Keratinocyte (primary cell): ENCODE measurements around the gene ITGA2. TPM values are rescaled to one million over a fixed set of nuclear protein-coding genes. Genes with fewer than 3 reads are reported as not detected.

Source experiments
- DNase-seq: peaks from one replicate; pipeline ENCODE4 v3.0.0-alpha.2; 2011; ENCODE audit warnings: low read depth, missing footprints, low spot score
- FAIRE-seq: peaks from 2 replicates; lab custom pipeline; 2011; peaks lifted over from hg19 to GRCh38; lab: Jason Lieb, UNC
- H2AFZ ChIP-seq: 2 replicates; pipeline ENCODE4 v1.6.0; 2012; ENCODE audit warnings: low read length, control low read depth, inconsistent platforms; ENCODE audit not compliant: control insufficient read depth
- H3K27ac ChIP-seq: 2 replicates; pipeline ENCODE4 v1.5.1; 2011; ENCODE audit warnings: low read length; ENCODE audit not compliant: control insufficient read depth, insufficient read depth
- H3K27me3 ChIP-seq: 3 replicates; pipeline ENCODE4 v1.6.0; 2011; ENCODE audit warnings: low read length; ENCODE audit not compliant: control insufficient read depth, insufficient read depth; ENCODE audit errors: extremely low read depth
- H3K36me3 ChIP-seq, 2 experiments: 2 replicates in 1 of 2; 3 replicates in 1 of 2; pipeline ENCODE4 v1.5.1; 2011; ENCODE audit warnings: low read length in 2 of 2, mild to moderate bottlenecking in 1 of 2; ENCODE audit not compliant: control insufficient read depth in 2 of 2, insufficient read depth in 2 of 2; ENCODE audit errors: extremely low read depth in 1 of 2
- H3K4me1 ChIP-seq: 3 replicates; pipeline ENCODE4 v1.5.1; 2011; ENCODE audit warnings: low read length; ENCODE audit not compliant: control insufficient read depth, insufficient read depth; ENCODE audit errors: extremely low read depth
- H3K4me2 ChIP-seq: 3 replicates; pipeline ENCODE4 v1.6.0; 2011; ENCODE audit warnings: low read depth, low read length; ENCODE audit not compliant: control insufficient read depth, insufficient read depth; ENCODE audit errors: extremely low read depth
- H3K4me3 ChIP-seq, 3 experiments: fragments of 200-600 bp in 1 of 3; sonication (generic) in 1 of 3; 2 replicates in 2 of 3; 3 replicates in 1 of 3; pipeline ENCODE4 v1.5.1; 2011 to 2016; ENCODE audit warnings: low read length in 3 of 3, mild to moderate bottlenecking in 3 of 3, control low read depth in 2 of 3, inconsistent platforms in 1 of 3, low read depth in 1 of 3, mixed read lengths in 1 of 3, mixed run types in 1 of 3, moderate library complexity in 1 of 3; ENCODE audit not compliant: control insufficient read depth in 2 of 3, insufficient read depth in 2 of 3; ENCODE audit errors: extremely low read depth in 1 of 3
- H3K79me2 ChIP-seq: 2 replicates; pipeline ENCODE4 v1.6.0; 2012; ENCODE audit warnings: low read length; ENCODE audit not compliant: control insufficient read depth, insufficient read depth
- H3K9ac ChIP-seq: 3 replicates; pipeline ENCODE4 v1.6.0; 2011; ENCODE audit warnings: low read length; ENCODE audit not compliant: control insufficient read depth, insufficient read depth; ENCODE audit errors: extremely low read depth
- H3K9me1 ChIP-seq: 3 replicates; pipeline ENCODE4 v1.6.0; 2011; ENCODE audit warnings: low read length; ENCODE audit not compliant: control insufficient read depth, insufficient read depth; ENCODE audit errors: extremely low read depth
- H3K9me3 ChIP-seq: 2 replicates; pipeline ENCODE4 v1.5.1; 2012; ENCODE audit warnings: low read depth, low read length; ENCODE audit not compliant: control insufficient read depth
- H4K20me1 ChIP-seq: 3 replicates; pipeline ENCODE4 v1.6.0; 2011; ENCODE audit warnings: low read length; ENCODE audit not compliant: control insufficient read depth, insufficient read depth; ENCODE audit errors: extremely low read depth
- CTCF ChIP-seq, 3 experiments: IDR thresholded peaks in 1 of 3; conservative IDR thresholded peaks in 1 of 3; optimal IDR thresholded peaks in 1 of 3; 2 replicates in 2 of 3; 3 replicates in 1 of 3; pipeline versions ENCODE3 to v1.5.1; 2011; ENCODE audit warnings: low read length in 3 of 3, mild to moderate bottlenecking in 3 of 3, moderate library complexity in 2 of 3, control low read depth in 1 of 3, inconsistent platforms in 1 of 3; ENCODE audit not compliant: insufficient read depth in 2 of 3; ENCODE audit errors: extremely low read depth in 1 of 3
- EZH2 ChIP-seq: IDR thresholded peaks from one replicate; pipeline ENCODE4 v1.6.1; 2012; ENCODE audit warnings: inconsistent platforms, mild to moderate bottlenecking, low read length, moderate library complexity
- dilution Hi-C: fragments of 300-500 bp; cut with MboI; formaldehyde crosslinking; loops from one replicate; pipeline ENCODE4 v1.7.0; 2020; ENCODE audit warnings: low sequenced_read_pairs; ENCODE audit not compliant: extremely low pct_ligation_motif_present
- polyA plus RNA-seq, 5 experiments: library from polyadenylated mRNA; depleted of rRNA in 3 of 5; stranded (reverse) in 3 of 5; stranded (forward) in 1 of 5; unstranded in 1 of 5; fragments of >200 nt; gene quantifications; 1 replicate in 1 of 5; 2 replicates in 3 of 5; 3 replicates in 1 of 5; pipeline versions ENCODE4 v1.2.1 to v1.2.3, GENCODE V29; 2011 to 2012; ENCODE audit warnings: missing spikeins in 2 of 5, low read depth in 1 of 5, low replicate concordance in 1 of 5

ITGA2 gene
- polyA plus RNA-seq, 1 donor (not counting 4 experiments of a cell fraction or from before 2014, with no cell fraction given): 112 TPM

GRCh38 chr5:53068291-53068836, 79.2 kb downstream of the ITGA2 start:
- no peak overlapping the region for H3K4me2 ChIP-seq
- no peaks in the 10 kb centered on the region for H3K27me3 ChIP-seq
- TF ChIP-seq EZH2 (no peak), CTCF (optimal IDR thresholded peaks at IDR 0.05 in 1 of 3, IDR thresholded peaks at IDR 0.05 in 1 of 3, conservative IDR thresholded peaks at IDR 0.05 in 1 of 3; ENCODE audit: extremely low read depth in 1 of 3, insufficient read depth in 2 of 3, low read length in 3 of 3) (no peak)
- H3K9ac ChIP-seq: no peak overlapping the region
- no peak overlapping the region for H2AFZ ChIP-seq
- no peaks in the 10 kb centered on the region for H3K79me2 ChIP-seq
- H3K9me3 ChIP-seq: no peaks in the 10 kb centered on the region
- FAIRE-seq (no peak), DNase-seq (no peak)
- dilution Hi-C loops: no loop called here
- no peaks in the 10 kb centered on the region for H4K20me1 ChIP-seq
- no peak overlapping the region for H3K27ac ChIP-seq
- H3K4me3 ChIP-seq: no peak overlapping the region
- H3K4me1 ChIP-seq: no peaks in the 10 kb centered on the region
- no peaks in the 10 kb centered on the region for H3K9me1 ChIP-seq
- peaks cover 30 to 55% of the 10 kb centered on the region in 2 experiments for H3K36me3 ChIP-seq

- no peak for DNase-seq
- Histone ChIP-seq H3K27ac (no peak overlapping the region), H3K9ac (no peak overlapping the region), H3K79me2 (no peaks in the 10 kb centered on the region), H3K36me3 (peaks cover 35 to 60% of the 10 kb centered on the region in 2 experiments), H3K4me3 (no peak overlapping the region), H3K27me3 (no peaks in the 10 kb centered on the region), H4K20me1 (no peaks in the 10 kb centered on the region), H2AFZ (no peak overlapping the region), H3K4me1 (no peaks in the 10 kb centered on the region), H3K4me2 (no peak overlapping the region), H3K9me3 (no peaks in the 10 kb centered on the region), H3K9me1 (no peaks in the 10 kb centered on the region)
- no peak for FAIRE-seq
- TF ChIP-seq EZH2 (no peak), CTCF (optimal IDR thresholded peaks at IDR 0.05 in 1 of 3, IDR thresholded peaks at IDR 0.05 in 1 of 3, conservative IDR thresholded peaks at IDR 0.05 in 1 of 3; ENCODE audit: extremely low read depth in 1 of 3, insufficient read depth in 2 of 3, low read length in 3 of 3) (no peak)
- dilution Hi-C loops: no loop called here
Observed at GRCh38 chr5:53069626-53070025, 80.5 kb downstream of the ITGA2 start.
